Activated effector memory CD4-positive, alpha-beta T cell treated with anti-CD3 and anti-CD28 coated beads, Interleukin-2, amount 50 U/mL, for 16 hours (primary cell): ENCODE measurements around the gene PPP1R12A.
"Not testable (repeated sequence)": the region's sequence is repeated elsewhere in the genome, so short reads cannot be mapped to it uniquely, and the experiment has no call there.

Experiments used
- DNase-seq: peaks from one replicate; pipeline ENCODE4 v3.0.0-alpha.2; 2020

Gene PPP1R12A

GRCh38 chr12:79841248-79841877 is 93.5 kb downstream of the PPP1R12A start:
- no peak for DNase-seq

DNA sequence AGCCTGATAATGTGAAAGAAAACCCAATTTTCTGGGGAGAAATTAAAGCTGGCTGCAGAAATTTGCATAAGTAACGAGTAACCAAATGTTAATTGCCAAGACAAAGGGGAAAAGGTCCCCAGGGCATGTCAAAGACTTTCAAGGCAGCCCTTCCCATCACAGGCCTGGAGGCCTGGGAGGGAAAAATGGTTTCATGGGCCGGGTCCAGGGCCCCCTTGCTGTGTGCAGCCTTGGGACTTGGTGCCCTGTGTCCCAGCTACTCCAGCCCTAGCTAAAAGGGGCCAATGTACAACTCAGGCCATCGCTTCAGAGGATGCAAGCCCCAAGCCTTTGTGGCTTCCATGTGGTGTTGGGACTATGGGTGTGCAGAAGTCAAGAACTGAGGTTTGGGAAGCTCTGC is 96.5 kb downstream of the PPP1R12A start:
- no peak for DNase-seq

DNA sequence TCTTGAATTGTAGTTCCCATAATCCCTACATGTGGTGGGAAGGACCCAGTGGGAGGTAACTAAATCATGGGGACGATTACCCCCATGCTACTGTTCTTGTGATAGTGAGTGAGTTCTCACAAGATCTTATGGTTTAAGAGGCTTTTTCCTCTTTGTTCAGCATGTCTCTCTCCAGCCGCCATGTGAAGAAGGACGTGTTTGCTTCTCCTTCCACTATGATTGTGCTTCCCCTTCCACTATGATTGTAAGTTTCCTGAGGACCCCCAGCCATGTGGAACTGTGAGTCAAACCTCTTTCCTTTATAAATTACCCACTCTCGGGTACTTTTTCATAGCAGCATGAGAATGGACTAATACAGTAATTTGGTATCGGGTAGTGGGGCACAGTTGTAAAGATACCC is 97.3 kb downstream of the PPP1R12A start:
- no peak for DNase-seq

DNA sequence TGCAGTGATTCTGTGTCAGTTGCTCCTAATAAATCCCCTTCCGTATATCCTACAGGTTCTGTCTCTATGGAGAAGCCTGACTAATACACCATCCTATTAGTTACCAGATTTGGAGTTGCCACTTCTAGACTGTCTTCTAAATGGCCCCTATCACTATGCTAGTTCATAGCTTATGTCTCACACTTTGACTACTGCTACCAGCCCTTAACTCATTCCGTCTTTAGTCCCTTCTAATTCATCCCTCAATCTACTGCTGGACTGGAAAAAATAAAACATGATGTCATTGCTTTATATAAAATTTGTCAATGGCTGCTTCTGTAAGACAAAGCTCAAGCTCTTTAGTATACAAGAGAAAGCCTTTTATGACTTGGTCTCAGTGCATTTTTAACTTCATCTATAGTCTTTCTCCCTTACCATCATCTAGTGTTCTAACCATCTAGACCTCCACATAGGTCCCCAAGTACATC is 99.5 kb downstream of the PPP1R12A start:
- DNase-seq, result no peak

GRCh38 chr12:79834712-79835376 is 100.1 kb downstream of the PPP1R12A start:
- no peak for DNase-seq

GRCh38 chr12:79830440-79830839 is 104.5 kb downstream of the PPP1R12A start:
- no peak for DNase-seq

DNA sequence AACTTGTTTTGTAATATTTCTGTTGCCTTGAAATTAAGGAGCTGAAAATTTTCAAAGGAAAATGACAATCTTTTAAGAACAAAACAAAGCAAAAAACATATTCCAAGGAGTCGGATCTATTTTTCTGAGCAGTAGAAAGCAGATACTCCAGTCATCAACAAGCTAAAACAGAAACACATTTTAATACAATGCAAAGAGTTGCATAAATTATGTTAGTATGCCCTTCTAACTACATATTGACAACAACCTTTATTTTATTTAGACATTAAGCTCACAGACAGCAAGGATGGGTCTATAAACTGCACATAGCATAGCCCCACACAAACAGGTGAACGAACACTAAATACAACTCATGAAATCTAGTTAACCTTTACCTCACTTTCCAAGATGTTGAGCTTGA is 106.0 kb downstream of the PPP1R12A start:
- DNase-seq, result no peak

DNA sequence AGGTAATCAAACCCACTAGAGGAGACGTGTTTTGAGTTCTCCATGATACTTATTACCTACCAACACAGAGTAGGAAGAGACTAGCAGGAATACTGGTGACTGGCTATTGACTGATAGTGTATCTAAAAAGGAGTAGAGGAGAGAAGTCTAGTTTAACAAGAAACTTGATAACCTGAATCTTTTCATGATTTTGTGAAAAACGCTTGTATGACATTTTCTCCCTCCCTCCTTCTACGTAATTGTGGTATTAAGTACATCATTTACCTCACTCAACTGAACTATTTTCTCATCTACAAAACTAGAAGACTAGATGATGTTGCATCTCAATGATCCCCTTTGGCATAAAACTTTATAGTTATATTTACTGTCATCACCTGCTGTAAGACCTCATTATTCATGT is 107.4 kb downstream of the PPP1R12A start:
- DNase-seq, result no peak

DNA sequence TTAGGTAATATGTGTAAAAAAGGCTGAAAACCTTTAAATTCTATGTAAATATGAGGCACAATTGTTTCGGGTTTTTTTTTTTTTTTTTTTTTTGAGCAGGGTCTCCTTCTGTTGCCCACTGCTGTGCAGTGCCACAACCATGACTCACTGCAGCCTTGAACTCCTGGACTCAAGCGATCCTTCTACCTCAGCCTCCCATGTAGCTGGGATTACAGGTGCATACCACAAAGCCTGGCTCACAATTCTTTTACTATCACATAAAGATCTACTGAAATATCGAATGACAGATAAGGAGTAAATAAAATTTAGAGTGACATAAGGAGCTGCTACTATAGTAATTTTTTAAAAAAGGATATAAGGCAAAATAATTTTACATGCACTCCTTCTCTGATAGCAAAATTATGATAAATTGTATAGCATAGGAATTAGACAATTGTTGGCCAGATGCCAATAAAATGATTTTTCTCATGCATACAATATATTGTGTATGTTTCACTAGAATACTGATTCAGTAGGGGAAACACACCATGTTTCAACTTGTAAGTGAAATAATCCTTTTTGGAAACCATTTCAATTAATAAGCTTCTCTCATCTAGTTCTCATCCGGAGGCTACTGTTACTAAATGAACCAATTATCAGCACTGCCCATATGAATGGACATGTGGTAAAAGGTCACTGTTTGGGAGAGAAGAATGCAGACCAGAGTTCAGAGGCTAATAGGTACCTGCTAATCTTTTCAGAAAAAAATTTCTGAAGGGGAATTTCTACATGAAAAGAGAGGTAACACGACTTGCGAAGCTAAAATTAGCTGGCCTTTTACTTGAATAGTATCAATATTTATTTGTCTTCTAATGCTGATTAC is 108.4 kb downstream of the PPP1R12A start:
- DNase-seq, result no peak

DNA sequence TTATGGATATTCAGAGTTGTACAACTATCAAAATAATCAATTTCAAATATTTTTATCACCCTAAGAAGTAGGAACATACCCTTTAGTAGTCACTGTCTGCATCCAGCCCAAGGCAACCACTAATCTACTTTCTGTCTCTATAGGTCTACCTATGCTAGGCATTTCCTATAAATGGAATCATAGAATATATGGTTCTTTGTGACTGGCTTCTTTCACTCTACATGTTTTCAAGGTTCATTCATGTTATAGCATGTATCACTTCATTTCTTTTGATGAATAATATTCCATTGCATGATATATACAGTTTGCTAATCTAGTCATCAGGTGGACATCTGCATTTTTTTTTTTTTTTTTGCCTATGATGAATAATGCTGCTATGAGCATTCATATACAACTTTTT is 112.4 kb downstream of the PPP1R12A start:
- no peak for DNase-seq

GRCh38 chr12:79818856-79819255 is 116.0 kb downstream of the PPP1R12A start:
- no peak for DNase-seq

DNA sequence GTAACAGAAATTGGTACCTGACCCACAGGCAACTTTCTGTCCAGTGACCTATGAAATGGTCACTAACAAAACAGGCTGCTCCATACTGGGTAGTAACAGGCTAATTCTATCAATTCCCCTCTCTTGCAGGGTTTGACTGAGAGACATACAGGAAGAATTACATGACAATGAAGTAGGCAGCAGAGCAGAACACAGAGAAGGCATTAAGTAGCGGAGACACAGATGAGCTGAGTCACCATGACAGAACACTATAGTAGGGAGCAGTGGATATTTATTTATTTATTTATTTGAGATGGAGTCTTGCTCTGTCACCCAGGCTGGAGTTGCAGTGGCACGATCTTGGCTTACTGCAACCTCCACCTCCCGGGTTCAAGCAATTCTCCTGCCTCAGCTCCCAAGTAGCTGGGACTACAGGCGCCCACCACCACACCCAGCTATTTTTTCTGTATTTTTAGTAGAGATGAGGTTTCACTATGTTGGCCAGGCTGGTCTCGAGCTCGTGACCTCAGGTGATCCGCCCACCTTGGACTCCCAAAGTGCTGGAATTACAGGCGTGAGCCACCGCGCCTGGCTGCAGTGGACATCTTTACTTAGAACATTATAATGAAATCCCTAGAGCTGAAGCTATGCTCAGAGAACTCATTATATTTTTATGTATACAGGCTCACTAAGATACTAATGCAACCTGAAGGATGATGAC is 150.4 kb downstream of the PPP1R12A start:
- not testable (repeated sequence) for DNase-seq

- DNase-seq, result no peak
These were observed 152.6 kb downstream of the PPP1R12A start for GRCh38 chr12:79782172-79782900.

- no peak for DNase-seq
These were observed 156.0 kb downstream of the PPP1R12A start for GRCh38 chr12:79778802-79779448.

- no peak for DNase-seq
These were observed 158.8 kb downstream of the PPP1R12A start for GRCh38 chr12:79776111-79776510.

DNA sequence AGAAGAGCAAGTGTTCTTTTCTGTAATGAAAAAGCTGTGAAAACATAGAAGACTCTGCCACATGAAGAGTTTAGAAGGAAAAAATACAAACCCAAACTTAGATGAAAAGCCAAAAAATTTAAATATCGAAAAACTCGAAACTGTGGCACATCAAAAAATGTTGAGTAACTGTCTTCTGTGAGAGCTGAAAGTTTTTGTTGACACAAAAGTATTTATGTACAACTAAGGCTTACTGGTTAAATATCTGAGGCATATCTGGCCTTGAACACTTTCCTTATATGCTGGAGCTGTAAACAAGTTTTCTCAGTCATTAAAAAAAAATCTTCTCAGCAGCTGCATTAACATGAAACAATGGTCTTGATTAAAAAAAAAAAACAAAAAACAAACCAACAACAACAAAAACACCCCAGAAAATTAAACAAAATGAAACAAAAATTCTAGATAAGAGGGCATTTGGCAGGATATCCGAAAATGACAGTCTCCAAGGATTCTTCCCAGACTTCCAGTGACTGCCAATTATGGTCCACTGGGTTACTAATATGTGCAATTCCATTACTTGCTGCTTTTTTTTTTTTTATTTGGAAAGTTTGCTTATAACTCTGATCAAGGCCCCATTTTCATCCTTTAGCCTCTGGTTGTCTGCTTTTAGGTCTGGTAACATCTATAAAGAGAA is 159.4 kb downstream of the PPP1R12A start:
- DNase-seq, result no peak

DNA sequence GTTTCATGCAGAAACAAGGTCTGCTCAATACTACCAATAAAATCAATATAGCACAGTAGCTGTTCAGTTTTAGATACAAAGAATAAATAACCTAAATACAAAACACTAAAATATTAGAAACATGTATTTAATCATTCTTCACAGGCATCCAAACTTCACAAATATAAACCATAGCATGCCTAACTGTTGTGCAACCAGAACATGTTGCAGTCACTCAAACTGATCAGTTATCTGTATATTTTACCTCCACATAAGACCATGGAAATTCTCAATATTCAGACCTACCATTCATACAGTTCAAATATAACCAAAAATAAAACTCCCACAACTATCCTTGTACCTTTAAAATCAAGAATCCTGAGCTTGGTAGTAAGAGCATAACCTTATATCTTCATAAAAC is 161.0 kb downstream of the PPP1R12A start:
- no peak for DNase-seq

DNA sequence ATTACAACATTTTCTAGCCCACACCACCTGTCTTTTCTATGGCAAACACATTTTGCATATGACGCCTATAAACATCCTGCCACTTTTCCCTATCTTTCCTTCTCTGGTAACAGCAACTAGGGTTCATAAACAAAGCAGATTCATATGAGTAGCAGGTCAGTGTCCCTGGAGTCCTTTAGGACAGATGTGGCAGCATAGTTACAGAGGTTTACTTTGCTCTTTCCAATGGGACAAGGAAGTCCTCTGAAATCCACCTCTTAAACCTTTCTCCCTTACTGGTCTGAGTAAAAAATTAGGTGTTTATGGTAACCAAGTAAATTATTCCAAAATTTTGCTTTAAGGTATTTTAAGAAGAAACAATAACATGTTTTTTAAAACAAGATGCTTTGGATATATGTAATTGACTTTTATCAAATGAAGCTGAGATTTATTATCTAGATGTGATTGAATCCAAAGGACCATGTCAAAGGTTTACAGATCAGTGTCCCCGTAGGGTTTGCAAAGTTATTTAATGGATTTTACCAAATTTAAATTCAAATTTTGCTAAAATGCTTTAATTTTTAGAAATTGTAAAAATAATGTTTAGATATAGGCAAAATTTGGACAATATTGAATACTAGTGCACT is 164.9 kb downstream of the PPP1R12A start:
- no peak for DNase-seq

DNA sequence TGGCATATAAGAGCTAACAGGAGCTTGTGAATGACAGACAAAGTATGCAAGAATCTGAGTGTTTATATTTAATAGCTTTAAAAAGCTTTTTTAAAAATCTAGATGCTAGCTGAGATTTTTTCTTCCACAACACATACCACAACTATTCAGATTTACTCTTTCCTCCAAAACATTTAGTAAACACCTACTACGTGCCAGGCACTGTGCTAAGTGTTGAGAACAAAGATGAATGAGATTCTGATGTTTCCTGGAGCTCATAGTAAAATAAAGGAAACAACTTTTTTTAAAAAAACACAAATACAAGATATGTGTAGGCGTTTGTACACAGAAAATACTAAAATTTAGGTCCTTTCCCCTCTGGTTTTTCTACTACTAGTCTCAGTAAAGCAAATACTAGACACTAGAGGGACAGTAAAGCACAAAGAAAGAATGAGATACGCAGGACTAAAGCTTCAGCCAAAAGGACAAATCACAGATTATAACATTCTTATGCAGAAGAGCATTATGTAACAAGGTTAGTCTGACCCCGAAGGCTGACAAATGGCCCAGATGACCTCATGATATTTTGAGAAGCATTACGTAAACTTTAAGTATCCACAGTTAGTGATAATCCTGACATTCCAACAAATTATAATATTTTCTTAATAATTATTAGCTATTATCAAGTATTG is 165.6 kb downstream of the PPP1R12A start:
- DNase-seq, result no peak
